ENCODE measurements around the gene CARD19.

The CARD19 gene

DNA sequence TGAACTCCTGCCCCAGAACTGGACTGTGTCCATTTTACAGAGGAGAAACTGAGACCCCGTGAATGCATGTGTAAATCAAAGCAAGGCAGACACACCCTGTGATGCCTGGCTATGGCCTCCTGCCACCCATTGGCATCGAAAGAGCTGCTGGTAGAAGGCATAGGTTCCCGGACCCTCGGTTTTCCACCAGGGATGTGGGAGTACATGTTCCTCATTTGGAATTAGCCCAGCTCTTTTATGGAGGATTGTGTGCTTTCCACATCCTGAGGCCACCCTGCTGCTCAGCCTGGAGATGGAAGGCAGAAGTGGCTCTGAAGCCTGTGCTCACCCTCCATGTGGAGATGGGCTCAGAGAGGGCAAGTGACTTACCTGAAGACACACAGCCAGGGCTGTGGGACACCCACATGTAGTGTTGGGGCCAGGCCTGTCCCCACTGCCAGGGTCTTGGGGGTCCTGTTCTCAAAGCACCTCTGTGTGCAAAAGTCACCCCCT, 34.7 kb upstream of the CARD19 start:
- Histone ChIP-seq H3K36me3 (ENCODE audit: control insufficient read depth in 2 of 2, insufficient read depth in 1 of 2, low read length in 2 of 2) (no peaks in the 10 kb centered on the region), H3K9me3 (ENCODE audit: control insufficient read depth, insufficient read depth, low read depth, low read length) (no peaks in the 10 kb centered on the region), H3K4me3 (ENCODE audit: low read depth, low read length) (no peak overlapping the region), H3K27ac (ENCODE audit: extremely low read depth, low read depth, low read length) (no peak overlapping the region), H3K4me1 (ENCODE audit: control insufficient read depth, insufficient read depth, low read length) (no peaks in the 10 kb centered on the region)
- POLR2A ChIA-PET: no interaction called here
- CTCF ChIA-PET: interaction anchor here (1.9 kb wide), 1 partner anchor 47 kb away, joined by 9 read pairs; no protein-coding TSS in a partner anchor
- TF ChIP-seq ZNF768 (tag by site-specific recombination; IDR thresholded peaks at IDR 0.05): 0 out of 2 replicates have a peak, but pooled peaks have one; percentile 34
- TF ChIP-seq SP3 (tag by site-specific recombination; IDR thresholded peaks at IDR 0.05): no peak

DNA sequence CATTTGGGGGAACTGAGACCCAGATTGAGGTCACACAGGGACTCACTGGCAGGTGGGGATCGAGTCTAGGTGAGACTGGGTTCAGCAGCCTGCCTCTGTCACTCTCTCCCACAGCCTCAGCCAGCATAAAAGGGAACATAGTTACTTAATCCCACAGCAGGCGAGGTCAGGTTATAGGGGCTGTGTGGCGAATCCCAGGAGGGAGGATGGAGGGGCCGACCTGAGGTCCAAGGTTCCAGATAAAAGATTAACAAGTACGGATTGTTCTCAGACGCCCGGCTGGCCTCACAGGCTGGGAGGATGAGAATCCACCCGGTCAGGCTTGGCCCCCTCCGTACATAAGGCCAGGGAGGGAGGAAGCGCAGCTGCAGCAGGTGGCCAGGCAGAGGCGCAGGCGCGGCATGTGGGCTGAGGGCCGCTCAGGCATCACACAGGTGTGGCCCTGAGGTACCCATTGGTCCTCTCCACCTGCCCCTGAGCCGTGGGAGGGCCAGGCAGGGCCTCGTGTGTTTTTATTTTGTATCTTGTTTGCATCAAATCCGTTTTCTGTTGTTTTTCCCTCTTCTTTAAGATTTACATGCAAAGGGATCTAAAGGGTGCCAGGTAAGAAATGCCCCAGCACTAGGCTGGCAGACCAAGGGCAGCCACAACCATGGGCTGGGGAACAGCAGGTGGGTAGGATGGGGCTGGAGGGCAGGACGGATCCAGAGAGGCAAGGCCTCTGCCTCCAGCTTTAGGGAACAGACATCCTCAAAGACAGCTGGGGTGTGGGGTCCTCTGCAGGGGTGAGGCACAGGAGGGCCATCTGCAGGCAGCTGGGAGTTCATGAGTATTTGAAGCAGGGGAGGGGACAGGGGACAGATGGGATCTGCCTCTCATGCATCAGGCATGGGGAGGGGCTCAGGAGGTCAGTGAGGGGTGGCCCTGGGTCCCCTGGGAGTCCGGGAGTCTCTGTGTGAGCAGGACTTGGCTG, 33.9 kb upstream of the CARD19 start:
- no peaks in the 10 kb centered on the region for H3K9me3 ChIP-seq (ENCODE audit: control insufficient read depth, insufficient read depth, low read depth, low read length)
- TF ChIP-seq ZBTB8A (tag by site-specific recombination; IDR thresholded peaks at IDR 0.05): no peak
- TF ChIP-seq, protein P1, sequence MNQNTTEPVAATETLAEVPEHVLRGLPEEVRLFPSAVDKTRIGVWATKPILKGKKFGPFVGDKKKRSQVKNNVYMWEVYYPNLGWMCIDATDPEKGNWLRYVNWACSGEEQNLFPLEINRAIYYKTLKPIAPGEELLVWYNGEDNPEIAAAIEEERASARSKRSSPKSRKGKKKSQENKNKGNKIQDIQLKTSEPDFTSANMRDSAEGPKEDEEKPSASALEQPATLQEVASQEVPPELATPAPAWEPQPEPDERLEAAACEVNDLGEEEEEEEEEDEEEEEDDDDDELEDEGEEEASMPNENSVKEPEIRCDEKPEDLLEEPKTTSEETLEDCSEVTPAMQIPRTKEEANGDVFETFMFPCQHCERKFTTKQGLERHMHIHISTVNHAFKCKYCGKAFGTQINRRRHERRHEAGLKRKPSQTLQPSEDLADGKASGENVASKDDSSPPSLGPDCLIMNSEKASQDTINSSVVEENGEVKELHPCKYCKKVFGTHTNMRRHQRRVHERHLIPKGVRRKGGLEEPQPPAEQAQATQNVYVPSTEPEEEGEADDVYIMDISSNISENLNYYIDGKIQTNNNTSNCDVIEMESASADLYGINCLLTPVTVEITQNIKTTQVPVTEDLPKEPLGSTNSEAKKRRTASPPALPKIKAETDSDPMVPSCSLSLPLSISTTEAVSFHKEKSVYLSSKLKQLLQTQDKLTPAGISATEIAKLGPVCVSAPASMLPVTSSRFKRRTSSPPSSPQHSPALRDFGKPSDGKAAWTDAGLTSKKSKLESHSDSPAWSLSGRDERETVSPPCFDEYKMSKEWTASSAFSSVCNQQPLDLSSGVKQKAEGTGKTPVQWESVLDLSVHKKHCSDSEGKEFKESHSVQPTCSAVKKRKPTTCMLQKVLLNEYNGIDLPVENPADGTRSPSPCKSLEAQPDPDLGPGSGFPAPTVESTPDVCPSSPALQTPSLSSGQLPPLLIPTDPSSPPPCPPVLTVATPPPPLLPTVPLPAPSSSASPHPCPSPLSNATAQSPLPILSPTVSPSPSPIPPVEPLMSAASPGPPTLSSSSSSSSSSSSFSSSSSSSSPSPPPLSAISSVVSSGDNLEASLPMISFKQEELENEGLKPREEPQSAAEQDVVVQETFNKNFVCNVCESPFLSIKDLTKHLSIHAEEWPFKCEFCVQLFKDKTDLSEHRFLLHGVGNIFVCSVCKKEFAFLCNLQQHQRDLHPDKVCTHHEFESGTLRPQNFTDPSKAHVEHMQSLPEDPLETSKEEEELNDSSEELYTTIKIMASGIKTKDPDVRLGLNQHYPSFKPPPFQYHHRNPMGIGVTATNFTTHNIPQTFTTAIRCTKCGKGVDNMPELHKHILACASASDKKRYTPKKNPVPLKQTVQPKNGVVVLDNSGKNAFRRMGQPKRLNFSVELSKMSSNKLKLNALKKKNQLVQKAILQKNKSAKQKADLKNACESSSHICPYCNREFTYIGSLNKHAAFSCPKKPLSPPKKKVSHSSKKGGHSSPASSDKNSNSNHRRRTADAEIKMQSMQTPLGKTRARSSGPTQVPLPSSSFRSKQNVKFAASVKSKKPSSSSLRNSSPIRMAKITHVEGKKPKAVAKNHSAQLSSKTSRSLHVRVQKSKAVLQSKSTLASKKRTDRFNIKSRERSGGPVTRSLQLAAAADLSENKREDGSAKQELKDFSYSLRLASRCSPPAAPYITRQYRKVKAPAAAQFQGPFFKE (tag by site-specific recombination; IDR thresholded peaks at IDR 0.05; ENCODE audit: borderline replicate concordance): no peak
- TF ChIP-seq, protein P2, sequence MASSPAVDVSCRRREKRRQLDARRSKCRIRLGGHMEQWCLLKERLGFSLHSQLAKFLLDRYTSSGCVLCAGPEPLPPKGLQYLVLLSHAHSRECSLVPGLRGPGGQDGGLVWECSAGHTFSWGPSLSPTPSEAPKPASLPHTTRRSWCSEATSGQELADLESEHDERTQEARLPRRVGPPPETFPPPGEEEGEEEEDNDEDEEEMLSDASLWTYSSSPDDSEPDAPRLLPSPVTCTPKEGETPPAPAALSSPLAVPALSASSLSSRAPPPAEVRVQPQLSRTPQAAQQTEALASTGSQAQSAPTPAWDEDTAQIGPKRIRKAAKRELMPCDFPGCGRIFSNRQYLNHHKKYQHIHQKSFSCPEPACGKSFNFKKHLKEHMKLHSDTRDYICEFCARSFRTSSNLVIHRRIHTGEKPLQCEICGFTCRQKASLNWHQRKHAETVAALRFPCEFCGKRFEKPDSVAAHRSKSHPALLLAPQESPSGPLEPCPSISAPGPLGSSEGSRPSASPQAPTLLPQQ (tag by site-specific recombination; IDR thresholded peaks at IDR 0.05): no peak
- TF ChIP-seq ZBTB17 (tag by site-specific recombination; IDR thresholded peaks at IDR 0.05): no peak
- TF ChIP-seq, protein P3, sequence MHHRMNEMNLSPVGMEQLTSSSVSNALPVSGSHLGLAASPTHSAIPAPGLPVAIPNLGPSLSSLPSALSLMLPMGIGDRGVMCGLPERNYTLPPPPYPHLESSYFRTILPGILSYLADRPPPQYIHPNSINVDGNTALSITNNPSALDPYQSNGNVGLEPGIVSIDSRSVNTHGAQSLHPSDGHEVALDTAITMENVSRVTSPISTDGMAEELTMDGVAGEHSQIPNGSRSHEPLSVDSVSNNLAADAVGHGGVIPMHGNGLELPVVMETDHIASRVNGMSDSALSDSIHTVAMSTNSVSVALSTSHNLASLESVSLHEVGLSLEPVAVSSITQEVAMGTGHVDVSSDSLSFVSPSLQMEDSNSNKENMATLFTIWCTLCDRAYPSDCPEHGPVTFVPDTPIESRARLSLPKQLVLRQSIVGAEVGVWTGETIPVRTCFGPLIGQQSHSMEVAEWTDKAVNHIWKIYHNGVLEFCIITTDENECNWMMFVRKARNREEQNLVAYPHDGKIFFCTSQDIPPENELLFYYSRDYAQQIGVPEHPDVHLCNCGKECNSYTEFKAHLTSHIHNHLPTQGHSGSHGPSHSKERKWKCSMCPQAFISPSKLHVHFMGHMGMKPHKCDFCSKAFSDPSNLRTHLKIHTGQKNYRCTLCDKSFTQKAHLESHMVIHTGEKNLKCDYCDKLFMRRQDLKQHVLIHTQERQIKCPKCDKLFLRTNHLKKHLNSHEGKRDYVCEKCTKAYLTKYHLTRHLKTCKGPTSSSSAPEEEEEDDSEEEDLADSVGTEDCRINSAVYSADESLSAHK (tag by site-specific recombination; IDR thresholded peaks at IDR 0.05): no peak
- no peak for TF ChIP-seq MYNN (tag by site-specific recombination; IDR thresholded peaks at IDR 0.05; ENCODE audit: borderline replicate concordance)
- no peak for TF ChIP-seq ZNF514 (tag by site-specific recombination; IDR thresholded peaks at IDR 0.05)
- TF ChIP-seq GLI4 (tag by site-specific recombination; IDR thresholded peaks at IDR 0.05): no peak
- no peak for TF ChIP-seq ZNF473 (tag by site-specific recombination; IDR thresholded peaks at IDR 0.05)
- TF ChIP-seq, protein P4, sequence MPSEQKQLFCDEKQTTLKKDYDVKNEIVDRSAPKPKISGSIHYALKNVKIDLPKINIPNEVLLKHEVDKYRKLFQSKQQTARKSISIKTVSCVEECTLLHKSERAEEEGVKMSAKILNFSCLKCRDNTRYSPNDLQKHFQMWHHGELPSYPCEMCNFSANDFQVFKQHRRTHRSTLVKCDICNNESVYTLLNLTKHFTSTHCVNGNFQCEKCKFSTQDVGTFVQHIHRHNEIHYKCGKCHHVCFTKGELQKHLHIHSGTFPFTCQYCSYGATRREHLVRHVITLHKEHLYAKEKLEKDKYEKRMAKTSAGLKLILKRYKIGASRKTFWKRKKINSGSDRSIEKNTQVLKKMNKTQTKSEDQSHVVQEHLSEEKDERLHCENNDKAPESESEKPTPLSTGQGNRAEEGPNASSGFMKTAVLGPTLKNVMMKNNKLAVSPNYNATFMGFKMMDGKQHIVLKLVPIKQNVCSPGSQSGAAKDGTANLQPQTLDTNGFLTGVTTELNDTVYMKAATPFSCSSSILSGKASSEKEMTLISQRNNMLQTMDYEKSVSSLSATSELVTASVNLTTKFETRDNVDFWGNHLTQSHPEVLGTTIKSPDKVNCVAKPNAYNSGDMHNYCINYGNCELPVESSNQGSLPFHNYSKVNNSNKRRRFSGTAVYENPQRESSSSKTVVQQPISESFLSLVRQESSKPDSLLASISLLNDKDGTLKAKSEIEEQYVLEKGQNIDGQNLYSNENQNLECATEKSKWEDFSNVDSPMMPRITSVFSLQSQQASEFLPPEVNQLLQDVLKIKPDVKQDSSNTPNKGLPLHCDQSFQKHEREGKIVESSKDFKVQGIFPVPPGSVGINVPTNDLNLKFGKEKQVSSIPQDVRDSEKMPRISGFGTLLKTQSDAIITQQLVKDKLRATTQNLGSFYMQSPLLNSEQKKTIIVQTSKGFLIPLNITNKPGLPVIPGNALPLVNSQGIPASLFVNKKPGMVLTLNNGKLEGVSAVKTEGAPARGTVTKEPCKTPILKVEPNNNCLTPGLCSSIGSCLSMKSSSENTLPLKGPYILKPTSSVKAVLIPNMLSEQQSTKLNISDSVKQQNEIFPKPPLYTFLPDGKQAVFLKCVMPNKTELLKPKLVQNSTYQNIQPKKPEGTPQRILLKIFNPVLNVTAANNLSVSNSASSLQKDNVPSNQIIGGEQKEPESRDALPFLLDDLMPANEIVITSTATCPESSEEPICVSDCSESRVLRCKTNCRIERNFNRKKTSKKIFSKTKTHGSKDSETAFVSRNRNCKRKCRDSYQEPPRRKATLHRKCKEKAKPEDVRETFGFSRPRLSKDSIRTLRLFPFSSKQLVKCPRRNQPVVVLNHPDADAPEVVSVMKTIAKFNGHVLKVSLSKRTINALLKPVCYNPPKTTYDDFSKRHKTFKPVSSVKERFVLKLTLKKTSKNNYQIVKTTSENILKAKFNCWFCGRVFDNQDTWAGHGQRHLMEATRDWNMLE (tag by site-specific recombination; conservative IDR thresholded peaks at IDR 0.05; ENCODE audit: low read depth): no peak
- no peak for TF ChIP-seq ZNF529 (tag by site-specific recombination; IDR thresholded peaks at IDR 0.05; ENCODE audit: insufficient replicate concordance)
- TF ChIP-seq ZFP3 (tag by site-specific recombination; IDR thresholded peaks at IDR 0.05; ENCODE audit: low read depth): no peak
- TF ChIP-seq ZFP69B (tag by site-specific recombination; IDR thresholded peaks at IDR 0.05): no peak
- no peak for TF ChIP-seq ZNF426 (tag by site-specific recombination; IDR thresholded peaks at IDR 0.05)
- ChIA-PET POLR2A (no interaction called here), CTCF (interaction anchor here (0.7 kb wide), 1 partner anchor 244 kb away, joined by 4 read pairs; no protein-coding TSS in a partner anchor)
- H3K27ac ChIP-seq (ENCODE audit: extremely low read depth, low read depth, low read length): no peak overlapping the region
- no peak overlapping the region for H3K4me3 ChIP-seq (ENCODE audit: low read depth, low read length)
- no peaks in the 10 kb centered on the region for H3K4me1 ChIP-seq (ENCODE audit: control insufficient read depth, insufficient read depth, low read length)
- H3K36me3 ChIP-seq (ENCODE audit: control insufficient read depth in 2 of 2, insufficient read depth in 1 of 2, low read length in 2 of 2): no peaks in the 10 kb centered on the region

Measured in HEK293 (cell line).